IPS-18c (cell line): Measurements from ENCODE around the gene LACTBL1.
"Not testable (repeated sequence)": the region's sequence is repeated elsewhere in the genome, so short reads cannot be mapped to it uniquely, and the experiment has no call there.

Experiments
- H3K4me3 ChIP-seq: 2 replicates; pipeline ENCODE4 v1.7.0; 2013; ENCODE audit warnings: low read depth, mild to moderate bottlenecking, low read length, moderate library complexity; ENCODE audit not compliant: insufficient read depth
- H3K9me3 ChIP-seq: one replicate; pipeline ENCODE4 v1.6.1; 2013; ENCODE audit warnings: mild to moderate bottlenecking, low read length, moderate library complexity; ENCODE audit not compliant: control insufficient read depth, insufficient read depth

The LACTBL1 gene

DNA sequence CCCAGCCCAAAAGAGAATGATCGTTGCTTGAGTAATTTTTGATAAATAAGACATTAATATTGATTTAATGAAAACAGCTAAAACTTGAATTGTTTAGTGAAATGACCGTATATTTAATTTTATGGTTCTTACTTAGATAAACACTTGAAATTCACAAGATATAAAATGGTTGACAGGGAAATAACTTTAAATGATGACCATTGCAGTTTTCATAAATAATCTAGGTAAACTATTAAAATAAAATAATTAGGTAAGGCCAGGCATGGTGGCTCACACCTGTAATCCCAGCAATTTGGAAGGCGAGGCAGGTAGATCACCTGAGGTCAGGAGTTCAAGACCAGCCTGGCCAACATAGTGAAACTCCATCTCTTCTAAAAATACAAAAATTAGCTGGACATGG is 19.7 kb upstream of the LACTBL1 start:
- H3K4me3 ChIP-seq, H3K9me3 ChIP-seq: not testable (repeated sequence)

GRCh38 chr1:22983944-22984343 is 11.3 kb upstream of the LACTBL1 start:
- no peak overlapping the region for H3K4me3 ChIP-seq
- H3K9me3 ChIP-seq: no peaks in the 10 kb centered on the region

DNA sequence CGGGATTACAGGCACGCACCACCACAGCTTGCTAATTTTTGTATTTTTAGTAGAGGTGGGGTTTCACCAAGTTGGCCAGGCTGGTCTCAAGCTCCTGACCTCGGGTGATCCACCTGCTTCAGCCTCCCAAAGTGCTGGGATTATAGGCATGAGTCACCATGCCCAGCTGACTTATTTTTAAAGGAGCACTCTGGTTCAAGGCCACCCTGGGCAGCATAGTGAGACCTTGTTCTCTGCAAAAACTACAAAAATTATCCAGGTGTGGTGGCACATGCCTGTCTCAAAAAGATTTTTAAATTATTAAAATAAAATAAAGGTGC is 7.8 kb upstream of the LACTBL1 start:
- H3K9me3 ChIP-seq, H3K4me3 ChIP-seq: not testable (repeated sequence)

DNA sequence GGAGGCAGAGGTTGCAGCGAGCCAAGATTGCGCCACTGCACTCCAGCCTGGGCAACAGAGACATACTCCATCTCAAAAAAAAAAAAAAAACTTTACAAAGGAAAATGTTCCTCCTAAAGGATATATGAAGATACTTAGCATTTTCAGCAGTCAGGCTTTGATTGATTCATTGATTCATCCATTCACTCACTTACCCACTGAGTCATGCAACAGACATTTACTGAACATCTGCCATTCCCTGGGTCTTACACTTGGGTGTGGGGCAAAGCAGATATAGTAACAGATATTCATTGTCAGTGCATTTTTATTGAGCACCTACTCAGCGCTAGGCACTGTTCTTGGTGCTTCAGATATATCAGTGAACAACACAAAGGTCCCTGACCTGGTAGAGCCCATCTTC is 5.6 kb upstream of the LACTBL1 start:
- H3K4me3 ChIP-seq: no peak overlapping the region
- H3K9me3 ChIP-seq: no peaks in the 10 kb centered on the region

DNA sequence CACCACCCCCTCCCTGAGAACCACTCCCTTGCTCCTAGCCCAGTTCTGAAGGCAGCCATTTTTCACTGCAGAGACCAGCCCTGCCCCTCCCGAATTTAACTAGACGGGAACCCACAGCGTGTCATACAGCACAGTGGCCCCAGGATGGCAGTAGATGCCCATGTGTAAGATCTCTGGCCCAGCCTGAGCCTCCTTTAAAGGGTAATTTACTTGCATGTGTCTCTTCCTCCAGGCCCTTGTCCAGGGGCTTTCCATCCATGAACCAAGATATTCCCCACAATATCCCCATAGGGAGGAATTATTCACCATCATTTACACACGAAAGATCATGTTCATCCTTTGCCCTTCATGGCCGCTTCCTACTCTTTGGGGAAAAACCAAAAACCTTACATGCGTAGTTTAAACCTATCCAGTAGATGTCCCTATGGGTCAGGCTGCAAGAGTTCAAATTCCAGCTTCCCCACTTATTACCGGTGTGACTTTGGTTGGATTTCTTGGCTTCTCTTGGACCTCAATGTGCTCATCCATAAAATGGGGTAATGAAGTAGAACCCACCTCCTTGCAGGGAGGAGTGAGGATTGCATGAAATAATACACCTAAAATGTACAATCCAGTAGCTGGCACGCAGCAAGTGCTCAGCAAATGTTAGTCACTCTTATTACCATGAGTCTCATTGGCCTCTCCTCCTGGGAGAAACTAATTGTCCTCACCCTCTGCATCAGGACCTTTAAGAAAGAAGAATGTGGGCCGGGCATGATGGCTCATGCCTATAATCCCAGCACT is 4.0 kb upstream of the LACTBL1 start:
- Histone ChIP-seq H3K9me3 (no peaks in the 10 kb centered on the region), H3K4me3 (no peak overlapping the region)

DNA sequence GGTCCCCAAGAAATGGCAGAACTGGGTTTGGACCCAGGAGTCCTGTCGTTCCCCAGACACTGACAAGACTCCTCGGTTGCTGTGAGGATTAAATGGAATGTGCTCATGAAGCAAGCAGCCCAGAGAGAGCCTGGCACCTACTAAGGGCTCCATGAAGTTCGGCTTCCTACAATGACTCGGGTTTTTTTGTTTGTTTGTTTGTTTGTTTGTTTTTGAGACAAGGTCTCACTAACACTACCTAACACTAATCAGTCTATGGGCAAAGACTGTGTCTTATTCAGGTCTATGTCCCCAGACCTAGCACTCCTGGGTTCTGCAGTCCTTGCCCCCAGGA is 3.4 kb upstream of the LACTBL1 start:
- Histone ChIP-seq H3K4me3 (no peak overlapping the region), H3K9me3 (no peaks in the 10 kb centered on the region)

- Histone ChIP-seq H3K9me3 (no peaks in the 10 kb centered on the region), H3K4me3 (no peak overlapping the region)
Measured at GRCh38 chr1:22975694-22976093, 3.0 kb upstream of the LACTBL1 start.

- Histone ChIP-seq H3K4me3 (no peak overlapping the region), H3K9me3 (no peaks in the 10 kb centered on the region)
Measured at GRCh38 chr1:22971611-22972405, 858 bp downstream of the LACTBL1 start.

DNA sequence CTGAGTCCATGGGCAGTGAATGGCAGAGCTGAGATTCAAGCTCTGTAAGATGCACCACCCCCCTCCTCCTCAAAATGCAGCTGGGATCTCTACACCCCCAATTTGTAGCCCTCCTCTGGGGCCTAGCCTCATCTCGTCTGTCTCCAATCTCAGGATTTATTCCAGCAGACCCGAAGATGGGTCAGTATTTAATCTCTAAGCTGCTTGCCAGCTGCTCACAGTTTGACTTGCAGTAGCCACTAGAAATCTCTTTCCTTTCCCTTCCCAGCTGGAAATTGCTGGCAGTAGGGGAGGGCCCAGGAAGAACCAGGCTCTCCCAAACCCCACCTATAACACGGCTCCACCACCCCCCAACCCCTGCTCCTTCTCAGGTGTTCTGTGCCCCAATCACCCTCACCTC is 1.5 kb downstream of the LACTBL1 start:
- no peak overlapping the region for H3K4me3 ChIP-seq
- no peaks in the 10 kb centered on the region for H3K9me3 ChIP-seq

GRCh38 chr1:22970096-22970495 is 2.6 kb downstream of the LACTBL1 start:
- Histone ChIP-seq H3K4me3 (no peak overlapping the region), H3K9me3 (no peaks in the 10 kb centered on the region)

DNA sequence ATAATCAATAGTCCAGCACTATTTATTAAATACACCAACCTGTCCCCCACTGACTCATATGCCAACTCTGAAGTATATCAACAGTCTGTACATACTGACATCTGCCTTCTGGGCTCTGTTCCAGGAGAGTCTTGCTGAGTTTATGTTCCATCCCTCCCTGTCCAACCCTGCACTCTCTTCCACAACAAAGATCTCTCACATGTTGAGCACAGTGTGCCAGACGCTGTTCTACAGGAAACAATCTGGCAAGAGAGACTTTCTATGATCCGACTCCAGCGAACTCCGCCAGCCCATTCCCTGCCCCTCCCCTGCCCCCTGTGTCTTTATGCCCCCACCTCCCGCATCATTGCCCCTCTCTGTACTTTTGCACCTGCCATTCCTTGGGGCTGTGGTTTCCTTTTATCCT is 3.4 kb downstream of the LACTBL1 start:
- Histone ChIP-seq H3K4me3 (no peak overlapping the region), H3K9me3 (no peaks in the 10 kb centered on the region)

DNA sequence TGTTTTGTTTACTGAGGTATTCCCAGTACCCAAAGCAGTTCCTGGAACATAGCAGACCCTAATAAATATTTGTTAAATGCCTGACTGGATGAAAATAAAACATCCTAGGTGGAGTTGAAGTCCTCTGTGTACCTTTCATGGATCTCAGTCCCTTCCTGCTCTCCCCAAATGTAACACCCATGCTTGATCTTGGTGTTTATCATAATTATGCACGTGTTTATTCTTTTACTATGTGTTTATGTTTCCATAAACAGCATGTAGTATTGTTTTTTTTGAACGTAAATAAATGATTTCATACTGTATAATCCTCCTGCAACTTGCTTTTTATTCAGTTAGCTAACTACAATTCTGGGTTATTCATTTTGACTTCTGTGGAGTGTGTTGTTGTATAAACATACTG is 4.8 kb downstream of the LACTBL1 start:
- no peak overlapping the region for H3K4me3 ChIP-seq

GRCh38 chr1:22966309-22966708 is 6.4 kb downstream of the LACTBL1 start:
- Histone ChIP-seq H3K4me3 (no peak overlapping the region), H3K9me3 (no peaks in the 10 kb centered on the region)

More for the DNA sequence above, 4.8 kb downstream of the LACTBL1 start:
- H3K9me3 ChIP-seq: no peaks in the 10 kb centered on the region

- no peak overlapping the region for H3K4me3 ChIP-seq
- H3K9me3 ChIP-seq: no peaks in the 10 kb centered on the region
Measured at GRCh38 chr1:22963044-22963677, 9.5 kb downstream of the LACTBL1 start.

GRCh38 chr1:22962558-22962957 is 10.1 kb downstream of the LACTBL1 start:
- no peaks in the 10 kb centered on the region for H3K9me3 ChIP-seq
- H3K4me3 ChIP-seq: no peak overlapping the region

DNA sequence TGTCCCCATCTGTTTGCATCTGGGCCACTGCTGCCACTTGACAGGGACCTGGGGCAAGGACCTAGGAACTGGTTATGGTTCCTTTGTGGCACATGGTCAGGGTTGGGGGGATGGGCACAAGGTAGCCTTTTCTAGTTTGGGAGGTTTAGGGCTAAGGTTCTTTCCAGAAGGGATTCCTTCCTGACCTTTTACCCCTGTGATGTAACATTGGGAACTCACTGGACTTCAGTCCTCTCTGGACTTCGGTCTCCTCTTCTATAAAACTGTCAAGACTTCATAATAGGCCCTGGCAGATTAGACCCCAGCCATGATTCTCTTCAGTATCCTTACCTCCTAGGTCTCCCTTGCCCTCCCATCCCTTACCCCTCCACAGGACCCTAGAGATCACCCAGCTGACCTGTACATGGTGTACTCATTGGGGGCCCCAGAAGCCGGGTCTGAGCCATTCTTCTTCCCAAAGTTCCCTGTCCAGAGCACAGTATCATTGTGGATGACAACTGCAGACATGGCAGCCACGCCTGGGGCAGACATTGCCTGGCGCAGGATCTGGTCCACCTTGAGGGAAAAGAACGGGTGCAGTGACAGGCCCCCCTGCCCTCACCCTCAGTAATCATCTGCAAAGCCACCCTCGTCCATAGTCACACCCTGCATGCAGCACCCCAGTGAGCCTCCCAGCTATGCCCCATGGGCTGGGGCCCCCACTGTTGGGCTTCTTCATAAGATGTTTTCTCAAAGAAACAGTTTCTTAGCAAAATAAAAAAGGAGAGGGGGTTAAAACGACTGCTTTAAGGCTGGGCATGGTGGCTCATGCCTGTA is 12.9 kb downstream of the LACTBL1 start:
- Histone ChIP-seq H3K9me3 (no peaks in the 10 kb centered on the region), H3K4me3 (no peak overlapping the region)

- Histone ChIP-seq H3K4me3 (no peak overlapping the region), H3K9me3 (no peaks in the 10 kb centered on the region)
Measured at GRCh38 chr1:22958556-22958955, 14.1 kb downstream of the LACTBL1 start.
